Activated T-helper 17 cell treated with anti-CD3 and anti-CD28 coated beads, Interleukin-2, amount 50 U/mL, for 72 hours (primary cell): Measurements from ENCODE around the gene ATG2A. TPM values are rescaled to one million over a fixed set of nuclear protein-coding genes. Genes with fewer than 3 reads are reported as not detected.

Experiments used
- ATAC-seq: fragments of 150-1000 bp; cut with Tn5 transposase; replicated peaks from 2 replicates; pipeline ENCODE4 v1.10.0; 2021; ENCODE audit warnings: mild to moderate bottlenecking, moderate library complexity
- H3K27ac Mint-ChIP-seq: one replicate; pipeline ENCODE4 v1.8.0; 2022; ENCODE audit warnings: mixed read lengths
- H3K27me3 Mint-ChIP-seq: one replicate; pipeline ENCODE4 v1.8.0; 2022; ENCODE audit warnings: mixed read lengths
- H3K36me3 Mint-ChIP-seq: one replicate; pipeline ENCODE4 v1.8.0; 2022; ENCODE audit warnings: low read depth, mild to moderate bottlenecking, mixed read lengths
- H3K4me1 Mint-ChIP-seq: one replicate; pipeline ENCODE4 v1.8.0; 2022; ENCODE audit warnings: mixed read lengths
- H3K4me3 Mint-ChIP-seq: one replicate; pipeline ENCODE4 v1.8.0; 2022; ENCODE audit warnings: mild to moderate bottlenecking, mixed read lengths
- H3K9me3 Mint-ChIP-seq: one replicate; pipeline ENCODE4 v1.8.0; 2022; ENCODE audit warnings: mixed read lengths
- total RNA-seq, 2 donors: library from RNA; stranded (reverse); gene quantifications; one replicate each; pipeline ENCODE4 v1.2.3, GENCODE V29; 2022

ATG2A gene
- total RNA-seq, 2 donors from 2014 or later = 20.9 to 23.1 TPM

- Mint-ChIP-seq H3K36me3 (peaks cover 18% of the 10 kb centered on the region), H3K4me1 (peaks cover 16% of the 10 kb centered on the region), H3K4me3 (peak overlapping the region; percentile 95), H3K9me3 (no peaks in the 10 kb centered on the region), H3K27ac (peak overlapping the region; percentile 97), H3K27me3 (no peaks in the 10 kb centered on the region)
- no peak for ATAC-seq
Measured at GRCh38 chr11:64916040-64916774, 802 bp downstream of the ATG2A start.

GRCh38 chr11:64915376-64915887 lies 1.6 kb downstream of the ATG2A start:
- Mint-ChIP-seq H3K9me3 (no peaks in the 10 kb centered on the region), H3K36me3 (peaks cover 24% of the 10 kb centered on the region), H3K4me3 (peak overlapping the region; percentile 95), H3K27me3 (no peaks in the 10 kb centered on the region), H3K27ac (peak overlapping the region; percentile 97), H3K4me1 (peaks cover 16% of the 10 kb centered on the region)
- no peak for ATAC-seq

- no peak for ATAC-seq
- H3K4me3 Mint-ChIP-seq = no peak overlapping the region
- H3K4me1 Mint-ChIP-seq = peaks cover 16% of the 10 kb centered on the region
- H3K27me3 Mint-ChIP-seq = no peaks in the 10 kb centered on the region
- H3K9me3 Mint-ChIP-seq = no peaks in the 10 kb centered on the region
- H3K36me3 Mint-ChIP-seq = peaks cover 30% of the 10 kb centered on the region
- H3K27ac Mint-ChIP-seq = no peak overlapping the region
Measured at GRCh38 chr11:64914123-64914522, 2.9 kb downstream of the ATG2A start.

GRCh38 chr11:64913171-64913727 lies 3.8 kb downstream of the ATG2A start:
- H3K4me3 Mint-ChIP-seq = no peak overlapping the region

GRCh38 chr11:64911689-64912088 lies 5.3 kb downstream of the ATG2A start:
- Mint-ChIP-seq H3K4me1 (peaks cover 8% of the 10 kb centered on the region), H3K36me3 (peaks cover 47% of the 10 kb centered on the region), H3K27me3 (no peaks in the 10 kb centered on the region), H3K9me3 (no peaks in the 10 kb centered on the region), H3K27ac (no peak overlapping the region), H3K4me3 (no peak overlapping the region)
- no peak for ATAC-seq

More at GRCh38 chr11:64913171-64913727, 3.8 kb downstream of the ATG2A start:
- H3K27ac Mint-ChIP-seq = no peak overlapping the region
- no peak for ATAC-seq
- H3K4me1 Mint-ChIP-seq = peaks cover 16% of the 10 kb centered on the region
- H3K27me3 Mint-ChIP-seq = no peaks in the 10 kb centered on the region
- H3K36me3 Mint-ChIP-seq = peaks cover 39% of the 10 kb centered on the region
- no peaks in the 10 kb centered on the region for H3K9me3 Mint-ChIP-seq

- no peaks in the 10 kb centered on the region for H3K27me3 Mint-ChIP-seq
- no peak overlapping the region for H3K27ac Mint-ChIP-seq
- no peak overlapping the region for H3K4me3 Mint-ChIP-seq
- H3K9me3 Mint-ChIP-seq = no peaks in the 10 kb centered on the region
- no peak for ATAC-seq
- H3K4me1 Mint-ChIP-seq = peaks cover 5% of the 10 kb centered on the region
- H3K36me3 Mint-ChIP-seq = peaks cover 47% of the 10 kb centered on the region
Measured at GRCh38 chr11:64911142-64911541, 5.9 kb downstream of the ATG2A start.

GRCh38 chr11:64910451-64911093 lies 6.4 kb downstream of the ATG2A start:
- ATAC-seq = no peak
- Mint-ChIP-seq H3K4me1 (no peaks in the 10 kb centered on the region), H3K9me3 (no peaks in the 10 kb centered on the region), H3K27me3 (no peaks in the 10 kb centered on the region), H3K36me3 (peaks cover 52% of the 10 kb centered on the region), H3K4me3 (no peak overlapping the region), H3K27ac (no peak overlapping the region)

- Mint-ChIP-seq H3K36me3 (peaks cover 59% of the 10 kb centered on the region), H3K9me3 (no peaks in the 10 kb centered on the region), H3K27me3 (no peaks in the 10 kb centered on the region), H3K4me3 (no peak overlapping the region), H3K27ac (no peak overlapping the region), H3K4me1 (no peaks in the 10 kb centered on the region)
- ATAC-seq = no peak
Measured at GRCh38 chr11:64909653-64910343, 7.2 kb downstream of the ATG2A start.

- no peaks in the 10 kb centered on the region for H3K4me1 Mint-ChIP-seq
- H3K9me3 Mint-ChIP-seq = no peaks in the 10 kb centered on the region
- no peak overlapping the region for H3K4me3 Mint-ChIP-seq
- H3K27ac Mint-ChIP-seq = peak overlapping the region; percentile 46
- H3K27me3 Mint-ChIP-seq = no peaks in the 10 kb centered on the region
- ATAC-seq = no peak
- peaks cover 59% of the 10 kb centered on the region for H3K36me3 Mint-ChIP-seq
Measured at GRCh38 chr11:64908766-64909165, 8.2 kb downstream of the ATG2A start.

- H3K4me3 Mint-ChIP-seq = no peak overlapping the region
- no peak overlapping the region for H3K27ac Mint-ChIP-seq
- peaks cover 49% of the 10 kb centered on the region for H3K36me3 Mint-ChIP-seq
- no peak for ATAC-seq
- no peaks in the 10 kb centered on the region for H3K27me3 Mint-ChIP-seq
- H3K9me3 Mint-ChIP-seq = no peaks in the 10 kb centered on the region
- peaks cover 3% of the 10 kb centered on the region for H3K4me1 Mint-ChIP-seq
Measured at GRCh38 chr11:64906314-64906635, 10.7 kb downstream of the ATG2A start.

- H3K4me3 Mint-ChIP-seq = no peak overlapping the region
- peak; percentile 9 for ATAC-seq
- H3K9me3 Mint-ChIP-seq = no peaks in the 10 kb centered on the region
- H3K27me3 Mint-ChIP-seq = no peaks in the 10 kb centered on the region
- peaks cover 4% of the 10 kb centered on the region for H3K4me1 Mint-ChIP-seq
- H3K36me3 Mint-ChIP-seq = peaks cover 46% of the 10 kb centered on the region
- H3K27ac Mint-ChIP-seq = no peak overlapping the region
Measured at GRCh38 chr11:64905516-64906313, 11.3 kb downstream of the ATG2A start.

- Mint-ChIP-seq H3K27me3 (no peaks in the 10 kb centered on the region), H3K4me3 (no peak overlapping the region), H3K9me3 (no peaks in the 10 kb centered on the region), H3K27ac (no peak overlapping the region), H3K36me3 (peaks cover 43% of the 10 kb centered on the region), H3K4me1 (peaks cover 9% of the 10 kb centered on the region)
- no peak for ATAC-seq
Measured at GRCh38 chr11:64903291-64903833, 13.6 kb downstream of the ATG2A start.

- peaks cover 40% of the 10 kb centered on the region for H3K36me3 Mint-ChIP-seq
- no peak overlapping the region for H3K4me3 Mint-ChIP-seq
- no peaks in the 10 kb centered on the region for H3K27me3 Mint-ChIP-seq
- no peaks in the 10 kb centered on the region for H3K9me3 Mint-ChIP-seq
- peak overlapping the region; percentile 86 for H3K27ac Mint-ChIP-seq
- no peak for ATAC-seq
- H3K4me1 Mint-ChIP-seq = peaks cover 9% of the 10 kb centered on the region
Measured at GRCh38 chr11:64902102-64902900, 14.7 kb downstream of the ATG2A start.
